Gastrocnemius medialis (tissue), 4 donors: ENCODE data around the gene ABCC2.

Source experiments
- POLR2A ChIP-seq, 2 donors: fragments of 450-650 bp; IDR thresholded peaks; one replicate each; pipeline ENCODE4 v1.6.1; 2017; ENCODE audit warnings: antibody characterized with exemption in 2 of 2, mild to moderate bottlenecking in 2 of 2, moderate library complexity in 2 of 2
- TF ChIP-seq, protein P1 (sequence below), 5 experiments: fragments of 450-650 bp in 3 of 5; fragments of 200-600 bp in 2 of 5; sonication (generic) in 2 of 5; IDR thresholded peaks in 4 of 5; conservative IDR thresholded peaks in 1 of 5; 1 replicate in 4 of 5; 2 replicates in 1 of 5; pipeline ENCODE4 v1.5.1; 2016 to 2019; ENCODE audit warnings: antibody characterized with exemption in 5 of 5, mild to moderate bottlenecking in 3 of 5, moderate library complexity in 3 of 5

DNA sequence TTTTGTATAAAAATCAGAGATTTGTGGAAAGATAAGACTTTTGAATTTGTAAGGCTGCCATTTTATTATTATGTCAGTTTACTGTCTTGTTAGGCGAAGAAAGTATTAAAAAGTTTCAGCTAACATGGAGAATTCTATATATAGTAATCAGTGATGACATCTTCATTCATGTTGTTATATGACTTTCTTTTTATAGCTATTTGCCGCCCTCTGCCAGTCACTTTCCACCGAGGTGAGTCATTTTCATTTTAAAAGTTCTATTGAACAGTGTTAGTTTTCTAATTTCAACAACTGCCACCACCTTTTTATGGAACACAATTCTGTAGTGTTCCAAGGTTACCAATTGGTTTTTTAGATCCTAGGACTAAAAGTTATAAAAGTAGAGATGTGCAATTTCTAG lies 38.6 kb upstream of the ABCC2 start:
- TF ChIP-seq, protein P1, sequence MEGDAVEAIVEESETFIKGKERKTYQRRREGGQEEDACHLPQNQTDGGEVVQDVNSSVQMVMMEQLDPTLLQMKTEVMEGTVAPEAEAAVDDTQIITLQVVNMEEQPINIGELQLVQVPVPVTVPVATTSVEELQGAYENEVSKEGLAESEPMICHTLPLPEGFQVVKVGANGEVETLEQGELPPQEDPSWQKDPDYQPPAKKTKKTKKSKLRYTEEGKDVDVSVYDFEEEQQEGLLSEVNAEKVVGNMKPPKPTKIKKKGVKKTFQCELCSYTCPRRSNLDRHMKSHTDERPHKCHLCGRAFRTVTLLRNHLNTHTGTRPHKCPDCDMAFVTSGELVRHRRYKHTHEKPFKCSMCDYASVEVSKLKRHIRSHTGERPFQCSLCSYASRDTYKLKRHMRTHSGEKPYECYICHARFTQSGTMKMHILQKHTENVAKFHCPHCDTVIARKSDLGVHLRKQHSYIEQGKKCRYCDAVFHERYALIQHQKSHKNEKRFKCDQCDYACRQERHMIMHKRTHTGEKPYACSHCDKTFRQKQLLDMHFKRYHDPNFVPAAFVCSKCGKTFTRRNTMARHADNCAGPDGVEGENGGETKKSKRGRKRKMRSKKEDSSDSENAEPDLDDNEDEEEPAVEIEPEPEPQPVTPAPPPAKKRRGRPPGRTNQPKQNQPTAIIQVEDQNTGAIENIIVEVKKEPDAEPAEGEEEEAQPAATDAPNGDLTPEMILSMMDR (IDR thresholded peaks at IDR 0.05 in 4 of 5, conservative IDR thresholded peaks at IDR 0.05 in 1 of 5) = no peak
- no peak for TF ChIP-seq POLR2A (IDR thresholded peaks at IDR 0.05)
